ENCODE results near the gene ANO6.

- TF ChIP-seq CTCF (IDR thresholded peaks at IDR 0.05) (no peak), POLR2AphosphoS5 (IDR thresholded peaks at IDR 0.05) (no peak), POLR2A (IDR thresholded peaks at IDR 0.05) (no peak), EP300 (IDR thresholded peaks at IDR 0.05) (no peak)
Measured at GRCh38 chr12:45356822-45357538, 141.1 kb downstream of the ANO6 start.
